Loucy (cell line): Measurements from ENCODE around the gene MANF.

Source experiments
- H2AFZ ChIP-seq: fragments of 200-600 bp; sonication (generic); 2 replicates; pipeline ENCODE4 v1.6.0; 2016; ENCODE audit warnings: antibody characterized with exemption, mild to moderate bottlenecking, low read length, moderate library complexity
- H3F3A ChIP-seq: fragments of 200-600 bp; 2 replicates; pipeline ENCODE4 v1.6.0; 2016; ENCODE audit warnings: antibody characterized with exemption, low read depth, mild to moderate bottlenecking
- H3K27me3 ChIP-seq: fragments of 200-600 bp; sonication (generic); 2 replicates; pipeline ENCODE4 v1.6.1; 2014; ENCODE audit warnings: low read length, mild to moderate bottlenecking; ENCODE audit not compliant: insufficient read depth, poor library complexity, severe bottlenecking
- H3K36me3 ChIP-seq: fragments of 200-600 bp; sonication (generic); 2 replicates; pipeline ENCODE4 v1.6.1; 2016; ENCODE audit warnings: low read length; ENCODE audit not compliant: insufficient read depth
- H3K4me1 ChIP-seq: fragments of 200-600 bp; sonication (generic); 2 replicates; pipeline ENCODE4 v1.5.1; 2014; ENCODE audit warnings: low read length, mild to moderate bottlenecking; ENCODE audit not compliant: insufficient read depth, poor library complexity, severe bottlenecking
- H3K4me2 ChIP-seq: fragments of 200-600 bp; sonication (generic); 2 replicates; pipeline ENCODE4 v1.6.0; 2014; ENCODE audit warnings: antibody characterized with exemption, low read length, low read depth, mild to moderate bottlenecking; ENCODE audit not compliant: poor library complexity, severe bottlenecking
- H3K4me3 ChIP-seq: fragments of 200-600 bp; sonication (generic); 2 replicates; pipeline ENCODE4 v1.5.1; 2014; ENCODE audit warnings: low read length, mild to moderate bottlenecking, mixed read lengths; ENCODE audit not compliant: poor library complexity, severe bottlenecking
- H3K79me2 ChIP-seq: fragments of 200-600 bp; sonication (generic); 2 replicates; pipeline ENCODE4 v1.6.1; 2014; ENCODE audit warnings: low read length; ENCODE audit not compliant: insufficient read depth
- H3K9ac ChIP-seq: fragments of 200-600 bp; sonication (generic); 2 replicates; pipeline ENCODE4 v1.6.0; 2014; ENCODE audit warnings: mild to moderate bottlenecking, low read depth, low read length, moderate library complexity; ENCODE audit not compliant: poor library complexity, severe bottlenecking
- H3K9me2 ChIP-seq: fragments of 200-600 bp; sonication (generic); replicated peaks from 2 replicates; pipeline ENCODE4 v1.6.1; 2016; ENCODE audit warnings: low read depth, low read length, mixed read lengths
- H3K9me3 ChIP-seq: fragments of 200-600 bp; sonication (generic); 2 replicates; pipeline ENCODE4 v1.6.1; 2014; ENCODE audit warnings: mild to moderate bottlenecking, antibody characterized with exemption, low read length, low read depth; ENCODE audit not compliant: insufficient read depth
- H4K20me1 ChIP-seq: fragments of 200-600 bp; sonication (generic); 2 replicates; pipeline ENCODE4 v1.6.0; 2014; ENCODE audit warnings: antibody characterized with exemption, low read length, mild to moderate bottlenecking; ENCODE audit not compliant: insufficient read depth, poor library complexity, severe bottlenecking
- CTCF ChIP-seq: fragments of 200-600 bp; sonication (generic); conservative IDR thresholded peaks from 2 replicates; pipeline ENCODE4 v1.5.1; 2014; ENCODE audit warnings: mild to moderate bottlenecking, antibody characterized with exemption, low read length
- EZH2phosphoT487 ChIP-seq: fragments of 200-600 bp; IDR thresholded peaks from 2 replicates; pipeline ENCODE4 v1.6.1; 2018; ENCODE audit warnings: antibody characterized with exemption, mild to moderate bottlenecking, moderate library complexity, borderline replicate concordance

The MANF gene

DNA sequence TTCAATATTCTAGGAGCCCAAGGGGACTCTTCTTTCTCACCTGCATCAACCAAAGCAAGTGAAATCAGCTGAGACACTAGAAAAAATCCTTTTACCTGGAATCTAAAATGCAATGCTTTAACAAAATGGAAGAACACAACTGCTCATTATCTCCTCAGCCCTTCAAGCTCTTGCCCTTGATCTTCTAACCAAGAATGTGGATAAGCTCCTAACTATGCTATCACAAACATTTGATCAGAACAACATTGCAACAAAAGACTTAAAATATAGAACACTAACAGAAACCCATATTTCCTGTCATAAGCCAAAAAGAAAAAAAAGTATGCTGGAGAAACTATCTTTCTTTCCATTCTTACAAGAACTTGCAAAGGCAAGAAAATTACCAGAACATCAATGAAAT lies 18.6 kb downstream of the MANF start:
- Histone ChIP-seq H3K27me3 (no peaks in the 10 kb centered on the region), H3K9ac (no peak overlapping the region), H3K9me2 (no peaks in the 10 kb centered on the region), H3K4me1 (no peaks in the 10 kb centered on the region), H3K9me3 (no peaks in the 10 kb centered on the region), H3K79me2 (peaks cover 4% of the 10 kb centered on the region; the same call in 1 of the 2 replicates), H4K20me1 (no peaks in the 10 kb centered on the region), H3F3A (no peaks in the 10 kb centered on the region), H3K36me3 (peaks cover 64% of the 10 kb centered on the region; the same call in 1 of the 2 replicates), H3K4me3 (no peak overlapping the region), H2AFZ (no peak overlapping the region), H3K4me2 (no peak overlapping the region)
- TF ChIP-seq EZH2phosphoT487, result no peak
- no peak for TF ChIP-seq CTCF

DNA sequence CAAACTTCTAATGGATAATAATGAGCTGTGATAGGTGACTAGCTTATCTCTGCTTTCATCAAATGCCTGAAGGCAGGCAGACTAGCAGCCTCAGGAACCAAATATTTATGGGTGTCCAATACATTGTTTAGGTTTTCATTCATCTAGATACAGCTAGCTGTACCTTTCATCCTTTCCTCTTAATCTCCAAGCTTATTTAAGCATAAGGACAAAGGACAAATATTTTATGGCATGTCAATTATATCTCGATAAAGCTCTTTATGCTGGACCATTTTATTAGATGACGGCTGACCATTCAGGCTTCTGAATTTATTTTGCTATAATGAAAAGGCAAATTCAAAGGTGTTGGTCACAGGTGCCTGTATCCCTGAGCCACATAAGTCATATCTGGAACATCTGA lies 22.9 kb downstream of the MANF start:
- no peak overlapping the region for H3K4me2 ChIP-seq
- TF ChIP-seq EZH2phosphoT487 (no peak), CTCF (no peak)

GRCh38 chr3:51408813-51409212 lies 23.7 kb downstream of the MANF start:
- Histone ChIP-seq H3K4me1 (no peaks in the 10 kb centered on the region), H2AFZ (no peak overlapping the region), H3K9me2 (no peaks in the 10 kb centered on the region), H3K4me3 (no peak overlapping the region), H4K20me1 (no peaks in the 10 kb centered on the region), H3F3A (no peaks in the 10 kb centered on the region), H3K9ac (no peak overlapping the region), H3K79me2 (peaks cover 4% of the 10 kb centered on the region; the same call in 1 of the 2 replicates), H3K27me3 (no peaks in the 10 kb centered on the region), H3K4me2 (no peak overlapping the region), H3K9me3 (no peaks in the 10 kb centered on the region), H3K36me3 (peaks cover 65% of the 10 kb centered on the region; the same call in 1 of the 2 replicates)
- no peak for TF ChIP-seq EZH2phosphoT487
- no peak for TF ChIP-seq CTCF

More for the DNA sequence above, 22.9 kb downstream of the MANF start:
- H3K9me3 ChIP-seq, result no peaks in the 10 kb centered on the region
- peaks cover 4% of the 10 kb centered on the region; the same call in 1 of the 2 replicates for H3K79me2 ChIP-seq
- H3F3A ChIP-seq, result no peaks in the 10 kb centered on the region
- no peak overlapping the region for H3K9ac ChIP-seq
- no peak overlapping the region for H3K4me3 ChIP-seq
- H2AFZ ChIP-seq, result no peak overlapping the region
- no peaks in the 10 kb centered on the region for H3K4me1 ChIP-seq
- peaks cover 67% of the 10 kb centered on the region; the same call in 1 of the 2 replicates for H3K36me3 ChIP-seq
- H3K9me2 ChIP-seq, result no peaks in the 10 kb centered on the region
- H4K20me1 ChIP-seq, result no peaks in the 10 kb centered on the region
- H3K27me3 ChIP-seq, result no peaks in the 10 kb centered on the region
